ENCODE results near the gene PHOSPHO2.

PHOSPHO2 gene

DNA sequence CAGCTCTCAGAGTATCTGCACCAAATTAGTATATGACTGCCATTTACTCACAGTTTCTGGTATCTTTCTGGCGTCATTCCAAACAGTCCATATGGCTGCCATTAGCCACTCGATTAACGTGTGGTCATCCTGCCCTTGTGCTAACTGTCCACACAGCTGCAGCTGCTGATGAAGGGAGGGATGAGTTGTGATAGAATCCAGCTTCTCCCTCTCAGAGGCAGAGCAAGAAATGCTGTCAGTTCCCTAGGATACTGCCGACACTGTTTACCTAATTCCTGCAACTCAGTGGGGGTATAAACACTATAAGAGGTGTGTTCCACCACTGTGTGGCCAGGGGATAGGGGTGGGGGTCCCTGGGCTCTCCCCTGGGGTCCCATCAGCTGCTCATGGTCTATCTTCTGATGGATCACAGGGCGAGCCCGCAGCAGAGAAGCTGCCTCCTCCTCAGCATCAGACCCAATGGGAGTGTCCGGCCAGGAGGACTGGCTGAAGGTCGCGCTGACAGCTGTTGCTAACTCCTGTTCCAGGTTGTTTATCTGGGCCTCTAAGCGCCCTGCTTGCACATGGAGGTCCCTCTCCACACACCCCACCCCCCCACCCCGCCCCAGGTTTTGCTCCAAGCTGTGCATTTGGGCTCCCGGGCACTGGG, 22.1 kb downstream of the PHOSPHO2 start:
- H3K4me3 ChIP-seq (ENCODE audit: low read depth, low read length): no peak overlapping the region
- TF ChIP-seq, protein P1, sequence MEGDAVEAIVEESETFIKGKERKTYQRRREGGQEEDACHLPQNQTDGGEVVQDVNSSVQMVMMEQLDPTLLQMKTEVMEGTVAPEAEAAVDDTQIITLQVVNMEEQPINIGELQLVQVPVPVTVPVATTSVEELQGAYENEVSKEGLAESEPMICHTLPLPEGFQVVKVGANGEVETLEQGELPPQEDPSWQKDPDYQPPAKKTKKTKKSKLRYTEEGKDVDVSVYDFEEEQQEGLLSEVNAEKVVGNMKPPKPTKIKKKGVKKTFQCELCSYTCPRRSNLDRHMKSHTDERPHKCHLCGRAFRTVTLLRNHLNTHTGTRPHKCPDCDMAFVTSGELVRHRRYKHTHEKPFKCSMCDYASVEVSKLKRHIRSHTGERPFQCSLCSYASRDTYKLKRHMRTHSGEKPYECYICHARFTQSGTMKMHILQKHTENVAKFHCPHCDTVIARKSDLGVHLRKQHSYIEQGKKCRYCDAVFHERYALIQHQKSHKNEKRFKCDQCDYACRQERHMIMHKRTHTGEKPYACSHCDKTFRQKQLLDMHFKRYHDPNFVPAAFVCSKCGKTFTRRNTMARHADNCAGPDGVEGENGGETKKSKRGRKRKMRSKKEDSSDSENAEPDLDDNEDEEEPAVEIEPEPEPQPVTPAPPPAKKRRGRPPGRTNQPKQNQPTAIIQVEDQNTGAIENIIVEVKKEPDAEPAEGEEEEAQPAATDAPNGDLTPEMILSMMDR (IDR thresholded peaks at IDR 0.05; ENCODE audit: borderline replicate concordance, insufficient read depth, low read depth, low read length): no peak

GRCh38 chr2:169716938-169717690, 22.8 kb downstream of the PHOSPHO2 start:
- TF ChIP-seq, protein P1 (IDR thresholded peaks at IDR 0.05; ENCODE audit: borderline replicate concordance, insufficient read depth, low read depth, low read length): no peak
- H3K4me3 ChIP-seq (ENCODE audit: low read depth, low read length): no peak overlapping the region

DNA sequence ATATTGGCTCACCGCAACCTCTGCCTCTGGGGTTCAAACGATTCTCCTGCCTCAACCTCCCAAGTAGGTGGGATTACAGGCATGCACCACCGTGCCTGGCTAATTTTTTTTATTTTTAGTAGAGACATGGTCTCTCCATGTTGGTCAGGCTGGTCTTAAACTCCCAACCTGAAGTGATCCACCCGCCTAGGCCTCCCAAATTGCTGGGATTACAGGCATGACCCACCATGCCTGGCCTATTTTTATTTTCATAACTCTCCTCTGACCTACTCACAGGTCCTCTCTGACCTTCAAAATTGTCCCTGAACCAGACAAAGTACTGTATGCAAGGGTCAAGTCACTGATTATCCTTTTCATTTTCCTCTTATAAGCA, 23.4 kb downstream of the PHOSPHO2 start:
- H3K4me3 ChIP-seq (ENCODE audit: low read depth, low read length): no peak overlapping the region

DNA sequence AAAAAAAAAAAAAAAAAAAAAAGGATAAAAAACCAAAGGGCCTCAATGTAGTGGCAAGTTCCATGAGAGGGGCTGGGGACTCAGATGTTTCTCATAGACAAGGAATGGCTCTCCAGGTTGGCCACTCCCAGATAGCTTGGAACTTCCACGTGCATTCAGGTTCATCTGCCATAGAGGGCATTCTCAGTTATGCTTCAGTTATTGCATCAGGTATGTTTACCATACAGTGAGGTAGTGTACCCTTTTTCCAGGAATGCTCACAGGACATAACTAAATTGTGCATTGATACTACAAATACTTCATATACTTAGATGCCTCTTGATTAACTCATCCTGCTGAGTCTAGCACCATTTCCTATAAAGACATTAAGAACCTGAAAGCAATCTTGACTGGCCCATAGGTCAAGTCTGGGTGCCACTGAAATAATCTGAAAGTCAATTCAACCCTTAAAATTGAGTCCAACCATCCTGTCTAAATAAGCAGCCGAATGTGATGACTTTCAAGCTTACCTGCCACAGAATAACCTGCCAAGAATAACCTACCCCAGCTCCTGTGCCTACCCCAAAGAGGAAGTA, 24.7 kb downstream of the PHOSPHO2 start:
- H3K4me3 ChIP-seq (ENCODE audit: low read depth, low read length): no peak overlapping the region
- TF ChIP-seq, protein P1 (IDR thresholded peaks at IDR 0.05; ENCODE audit: borderline replicate concordance, insufficient read depth, low read depth, low read length): no peak

More for the DNA sequence above, 23.4 kb downstream of the PHOSPHO2 start:
- TF ChIP-seq, protein P1 (IDR thresholded peaks at IDR 0.05; ENCODE audit: borderline replicate concordance, insufficient read depth, low read depth, low read length): no peak

DNA sequence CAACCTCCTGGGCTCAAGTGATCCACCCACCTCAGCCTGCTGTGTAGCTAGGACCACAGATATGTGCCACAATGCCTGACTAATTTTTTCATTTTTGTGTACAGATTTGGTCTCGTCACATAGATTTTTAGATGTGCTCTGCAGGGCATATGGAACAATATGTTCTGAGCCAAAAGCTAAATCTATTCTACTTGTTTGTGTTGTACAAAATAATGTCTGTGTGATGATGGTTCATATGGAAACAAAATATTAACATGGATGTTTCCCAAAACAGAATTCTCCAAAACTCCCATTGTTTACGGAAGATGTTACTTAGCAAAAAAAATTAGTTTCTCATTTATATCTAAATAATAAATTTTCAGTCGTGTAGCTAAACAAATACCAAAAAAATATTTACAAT, 26.7 kb downstream of the PHOSPHO2 start:
- TF ChIP-seq, protein P1 (IDR thresholded peaks at IDR 0.05; ENCODE audit: borderline replicate concordance, insufficient read depth, low read depth, low read length): no peak

DNA sequence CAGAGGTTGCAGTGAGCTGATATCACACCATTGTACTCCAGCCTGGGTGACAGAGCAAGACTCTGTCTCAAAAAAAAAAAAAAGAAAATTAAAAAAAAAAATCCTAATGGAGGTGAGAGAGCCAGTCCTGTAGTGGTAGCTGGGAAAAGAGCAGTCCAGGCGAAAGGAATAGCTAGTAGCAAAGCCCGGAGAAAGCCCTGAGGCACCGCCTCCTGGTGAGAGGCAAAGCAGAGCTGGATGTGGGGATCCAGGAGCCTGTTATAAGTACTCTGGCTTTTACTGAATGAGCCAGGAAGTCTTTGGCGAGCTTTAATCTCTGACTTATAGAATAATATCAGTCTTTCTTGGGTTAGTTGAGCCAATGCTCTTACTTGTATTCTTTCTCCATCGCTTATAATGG, 32.8 kb downstream of the PHOSPHO2 start:
- H3K4me3 ChIP-seq (ENCODE audit: low read depth, low read length): no peak overlapping the region
- TF ChIP-seq, protein P1 (IDR thresholded peaks at IDR 0.05; ENCODE audit: borderline replicate concordance, insufficient read depth, low read depth, low read length): no peak

More for the DNA sequence above, 26.7 kb downstream of the PHOSPHO2 start:
- H3K4me3 ChIP-seq (ENCODE audit: low read depth, low read length): no peak overlapping the region

Data from GM12875 (cell line).